Measurements from ENCODE around the gene SLC35B4.

The SLC35B4 gene

DNA sequence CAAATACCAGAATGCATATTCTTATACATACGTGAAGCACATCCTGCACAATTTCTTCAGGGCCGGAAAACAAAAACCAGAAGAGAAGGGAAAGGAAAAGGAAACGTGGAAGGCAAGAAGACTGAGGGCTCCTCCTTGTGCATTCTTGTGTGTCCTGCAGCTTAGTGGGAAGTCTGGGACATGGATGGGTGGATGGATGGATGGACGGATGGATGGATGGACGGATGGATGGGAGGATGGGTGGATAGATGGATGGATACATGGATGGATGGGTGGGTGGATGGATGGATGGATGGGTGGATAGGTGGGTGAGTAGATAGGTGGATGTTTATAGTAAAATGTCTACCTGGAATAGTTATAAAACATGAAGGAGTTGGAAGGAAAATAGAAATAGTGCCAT is 30.8 kb upstream of the SLC35B4 start:
- H3K9me3 Mint-ChIP-seq, result no peaks in the 10 kb centered on the region
- H3K4me1 Mint-ChIP-seq (ENCODE audit: low read depth), result peaks cover 6% of the 10 kb centered on the region
- no peak overlapping the region for H3K27ac Mint-ChIP-seq
- no peaks in the 10 kb centered on the region for H3K36me3 Mint-ChIP-seq (ENCODE audit: low read depth)
- peaks cover 50% of the 10 kb centered on the region for H3K27me3 Mint-ChIP-seq
- no peak overlapping the region for H3K4me3 Mint-ChIP-seq
- DNase-seq, result no peak

DNA sequence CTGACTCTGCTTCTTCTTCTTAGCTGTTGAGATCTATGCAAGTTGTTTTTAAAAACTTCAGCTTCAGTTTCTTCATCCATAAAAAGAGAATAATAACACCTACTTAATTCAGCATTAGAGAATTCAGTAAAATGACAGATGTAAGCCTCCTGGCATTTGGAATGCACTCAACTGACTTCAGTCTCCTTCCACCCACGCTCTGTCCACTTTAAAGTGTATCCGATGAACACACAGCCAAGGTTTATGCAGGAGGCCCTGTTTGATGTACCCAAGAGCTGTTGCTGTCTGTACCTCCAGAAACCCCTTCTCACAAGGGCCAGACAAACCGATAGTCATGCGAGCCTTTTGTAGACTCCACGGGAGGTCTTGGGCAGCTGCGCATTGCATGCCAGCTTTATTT is 27.1 kb upstream of the SLC35B4 start:
- no peak overlapping the region for H3K4me3 Mint-ChIP-seq
- DNase-seq, result no peak
- no peaks in the 10 kb centered on the region for H3K9me3 Mint-ChIP-seq
- H3K4me1 Mint-ChIP-seq (ENCODE audit: low read depth), result no peaks in the 10 kb centered on the region
- H3K27me3 Mint-ChIP-seq, result peaks cover 50% of the 10 kb centered on the region
- H3K27ac Mint-ChIP-seq, result no peak overlapping the region
- H3K36me3 Mint-ChIP-seq (ENCODE audit: low read depth), result no peaks in the 10 kb centered on the region

DNA sequence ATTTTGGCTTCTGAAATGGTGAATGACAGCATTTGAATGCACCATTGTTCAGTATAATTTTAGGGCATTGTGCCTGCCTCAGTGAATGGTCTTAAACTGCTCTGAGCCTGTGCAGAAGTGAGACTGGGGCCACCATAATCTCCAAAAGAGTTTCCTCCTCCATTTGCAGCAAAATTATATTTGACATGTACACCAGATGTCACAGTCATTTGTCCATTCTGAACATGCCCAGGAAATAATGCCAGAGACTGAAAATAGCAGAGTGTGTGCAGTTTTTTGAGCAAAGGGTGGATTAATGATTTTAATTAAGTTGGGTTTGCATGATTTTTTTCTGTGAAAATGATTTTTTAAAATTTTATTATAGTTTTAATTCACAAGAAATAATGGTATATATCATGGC is 26.4 kb upstream of the SLC35B4 start:
- H3K4me1 Mint-ChIP-seq (ENCODE audit: low read depth), result no peaks in the 10 kb centered on the region
- H3K27ac Mint-ChIP-seq, result no peak overlapping the region
- no peak for DNase-seq
- H3K4me3 Mint-ChIP-seq, result no peak overlapping the region
- no peaks in the 10 kb centered on the region for H3K36me3 Mint-ChIP-seq (ENCODE audit: low read depth)
- H3K9me3 Mint-ChIP-seq, result no peaks in the 10 kb centered on the region
- peaks cover 47% of the 10 kb centered on the region for H3K27me3 Mint-ChIP-seq

DNA sequence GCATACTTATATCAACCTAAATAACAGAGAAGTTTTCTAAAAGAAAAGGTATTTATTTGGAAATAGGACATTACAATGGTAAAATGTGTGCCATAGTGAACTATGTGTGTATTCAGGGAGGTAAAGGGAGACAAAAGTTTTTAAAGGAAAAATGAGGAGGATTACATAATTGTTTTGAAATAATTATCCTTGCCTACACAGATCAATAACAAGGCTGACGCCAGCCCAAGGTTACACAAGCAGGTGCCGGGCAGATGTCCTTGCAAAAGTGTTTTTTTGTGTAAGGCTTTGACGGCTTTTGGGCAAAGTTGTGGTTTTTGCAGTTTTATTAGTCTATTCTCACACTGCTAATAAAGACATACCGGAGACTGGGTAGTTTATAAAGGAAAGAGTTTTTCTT is 22.7 kb upstream of the SLC35B4 start:
- no peaks in the 10 kb centered on the region for H3K9me3 Mint-ChIP-seq
- no peak for DNase-seq
- no peak overlapping the region for H3K4me3 Mint-ChIP-seq

DNA sequence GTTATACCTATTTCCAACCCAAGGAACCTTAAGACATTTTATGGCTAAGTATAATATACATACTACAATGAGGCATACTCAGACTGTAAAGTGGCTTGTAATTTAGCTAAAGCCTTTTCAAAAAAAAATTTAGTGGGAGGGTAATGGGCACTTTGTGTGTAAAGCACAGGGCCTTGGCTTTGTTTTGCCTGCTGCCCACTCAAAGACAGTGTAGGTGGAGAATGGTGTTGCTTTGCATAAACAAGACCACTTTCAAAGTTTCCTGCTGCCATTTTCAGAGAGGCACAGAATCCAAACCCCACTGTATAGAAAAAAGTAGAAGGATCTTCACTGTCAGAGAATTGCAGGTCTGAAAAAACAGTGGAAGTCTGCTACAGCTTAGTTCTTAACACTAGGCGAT is 21.2 kb upstream of the SLC35B4 start:
- no peaks in the 10 kb centered on the region for H3K36me3 Mint-ChIP-seq (ENCODE audit: low read depth)
- no peak overlapping the region for H3K27ac Mint-ChIP-seq
- no peaks in the 10 kb centered on the region for H3K9me3 Mint-ChIP-seq
- DNase-seq, result no peak
- peaks cover 28% of the 10 kb centered on the region for H3K27me3 Mint-ChIP-seq
- no peak overlapping the region for H3K4me3 Mint-ChIP-seq
- no peaks in the 10 kb centered on the region for H3K4me1 Mint-ChIP-seq (ENCODE audit: low read depth)

More for the DNA sequence above, 22.7 kb upstream of the SLC35B4 start:
- Mint-ChIP-seq H3K27ac (no peak overlapping the region), H3K27me3 (peaks cover 28% of the 10 kb centered on the region), H3K4me1 (ENCODE audit: low read depth) (no peaks in the 10 kb centered on the region), H3K36me3 (ENCODE audit: low read depth) (no peaks in the 10 kb centered on the region)

DNA sequence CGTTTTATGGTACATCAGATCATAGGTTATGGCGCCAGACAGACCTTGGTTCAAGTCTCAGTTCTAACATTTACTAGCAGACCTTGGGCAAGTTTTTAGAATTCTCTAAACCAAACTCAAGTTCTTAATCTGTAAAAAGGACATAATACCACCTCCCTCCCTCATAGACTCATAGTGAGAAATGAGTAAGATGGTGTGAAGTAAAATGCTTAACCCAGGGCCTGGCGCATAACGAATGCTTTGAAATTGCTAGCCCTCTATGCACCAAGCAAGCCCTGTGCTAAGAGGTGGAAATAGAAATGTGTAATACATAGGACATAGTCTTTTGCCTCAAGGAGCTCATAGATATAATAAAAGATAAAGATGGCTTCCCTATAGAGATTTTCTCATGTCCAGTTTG is 17.7 kb upstream of the SLC35B4 start:
- Mint-ChIP-seq H3K9me3 (no peaks in the 10 kb centered on the region), H3K4me1 (ENCODE audit: low read depth) (no peaks in the 10 kb centered on the region), H3K27ac (no peak overlapping the region), H3K27me3 (peaks cover 27% of the 10 kb centered on the region), H3K36me3 (ENCODE audit: low read depth) (no peaks in the 10 kb centered on the region), H3K4me3 (no peak overlapping the region)
- no peak for DNase-seq

DNA sequence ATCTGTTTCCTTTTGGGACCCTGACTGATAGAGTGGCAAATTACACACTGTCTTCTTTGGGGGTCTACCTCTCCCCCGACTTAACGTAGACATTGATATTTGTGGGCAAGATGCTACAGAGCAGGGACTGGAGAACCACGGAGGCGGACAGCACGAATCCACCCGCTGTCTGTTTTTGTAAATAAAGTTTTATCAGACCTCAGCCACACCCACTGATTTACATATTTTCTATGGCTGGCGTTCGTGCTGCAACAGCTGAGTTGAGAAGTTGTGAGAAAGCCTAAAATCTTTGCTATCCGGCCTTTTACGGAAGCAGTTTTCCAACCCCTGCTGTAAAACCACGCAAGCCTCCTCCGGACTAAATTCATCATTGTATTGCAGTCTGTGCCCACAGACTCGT is 17.2 kb upstream of the SLC35B4 start:
- Mint-ChIP-seq H3K4me3 (no peak overlapping the region), H3K27ac (no peak overlapping the region), H3K36me3 (ENCODE audit: low read depth) (no peaks in the 10 kb centered on the region), H3K27me3 (peaks cover 27% of the 10 kb centered on the region), H3K4me1 (ENCODE audit: low read depth) (no peaks in the 10 kb centered on the region), H3K9me3 (no peaks in the 10 kb centered on the region)
- DNase-seq, result no peak

DNA sequence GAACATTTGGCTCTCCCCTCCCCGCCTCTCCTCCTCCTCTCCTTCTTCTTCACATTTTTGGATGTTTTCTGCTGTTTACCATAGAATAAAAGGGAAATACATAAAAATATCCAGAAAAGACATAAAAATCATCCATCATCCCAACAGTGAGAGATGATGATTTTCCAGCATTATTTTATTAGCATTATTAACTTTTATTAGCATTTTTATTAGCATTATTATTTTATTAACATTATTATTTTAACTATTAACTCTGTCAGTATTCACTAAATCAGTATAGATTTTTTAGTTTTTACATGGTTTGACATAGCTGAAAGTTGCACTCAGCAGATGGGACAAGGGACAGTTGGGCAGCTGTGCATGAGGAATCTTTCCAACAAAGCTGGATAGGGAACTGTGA is 16.2 kb upstream of the SLC35B4 start:
- Mint-ChIP-seq H3K4me1 (ENCODE audit: low read depth) (no peaks in the 10 kb centered on the region), H3K4me3 (no peak overlapping the region), H3K9me3 (no peaks in the 10 kb centered on the region), H3K27ac (no peak overlapping the region), H3K27me3 (peaks cover 27% of the 10 kb centered on the region), H3K36me3 (ENCODE audit: low read depth) (no peaks in the 10 kb centered on the region)
- no peak for DNase-seq

DNA sequence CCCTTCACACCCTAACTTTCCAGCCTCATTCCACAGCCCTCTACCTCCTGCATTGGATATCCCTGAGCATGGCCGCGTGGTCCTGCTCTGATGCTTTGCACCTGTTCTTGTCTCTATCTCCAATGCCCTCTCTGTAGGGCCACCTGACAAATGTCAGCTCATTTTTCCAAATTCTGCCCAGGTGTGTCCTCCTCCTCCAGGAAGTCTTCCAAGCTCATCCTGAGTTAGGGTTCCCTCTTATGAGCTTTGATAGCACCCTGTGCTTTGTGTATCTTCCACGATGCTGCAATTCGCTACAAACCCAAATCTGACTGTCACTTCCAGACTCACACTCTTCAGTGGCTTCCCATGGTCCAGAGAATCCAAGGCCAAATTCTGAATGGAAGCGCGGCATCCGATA is 14.7 kb upstream of the SLC35B4 start:
- H3K27me3 Mint-ChIP-seq, result peaks cover 29% of the 10 kb centered on the region
- H3K36me3 Mint-ChIP-seq (ENCODE audit: low read depth), result no peaks in the 10 kb centered on the region
- no peak overlapping the region for H3K27ac Mint-ChIP-seq
- H3K9me3 Mint-ChIP-seq, result no peaks in the 10 kb centered on the region
- no peak overlapping the region for H3K4me3 Mint-ChIP-seq
- no peaks in the 10 kb centered on the region for H3K4me1 Mint-ChIP-seq (ENCODE audit: low read depth)
- no peak for DNase-seq

DNA sequence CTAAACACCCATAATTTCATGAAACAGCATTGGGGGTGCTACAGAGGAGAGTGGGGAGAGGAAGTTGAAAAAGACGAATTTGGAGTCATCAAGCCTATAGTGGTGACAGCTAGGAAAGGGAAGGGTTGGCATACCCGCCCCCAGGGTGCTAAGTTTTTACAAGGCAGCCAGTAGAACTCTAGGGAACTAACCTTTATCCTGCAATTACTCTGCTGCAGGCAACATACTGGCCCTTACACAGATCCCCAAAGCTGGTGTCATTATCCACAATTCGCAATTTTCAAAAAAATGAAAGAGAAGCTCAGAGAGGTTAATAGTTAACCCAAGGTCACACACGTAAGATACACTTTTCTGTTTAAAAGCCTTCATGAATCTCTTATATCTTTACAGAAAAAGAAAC is 14.2 kb upstream of the SLC35B4 start:
- no peaks in the 10 kb centered on the region for H3K9me3 Mint-ChIP-seq
- peaks cover 29% of the 10 kb centered on the region for H3K27me3 Mint-ChIP-seq
- no peak for DNase-seq
- no peak overlapping the region for H3K4me3 Mint-ChIP-seq
- H3K27ac Mint-ChIP-seq, result no peak overlapping the region
- H3K36me3 Mint-ChIP-seq (ENCODE audit: low read depth), result no peaks in the 10 kb centered on the region
- H3K4me1 Mint-ChIP-seq (ENCODE audit: low read depth), result no peaks in the 10 kb centered on the region

DNA sequence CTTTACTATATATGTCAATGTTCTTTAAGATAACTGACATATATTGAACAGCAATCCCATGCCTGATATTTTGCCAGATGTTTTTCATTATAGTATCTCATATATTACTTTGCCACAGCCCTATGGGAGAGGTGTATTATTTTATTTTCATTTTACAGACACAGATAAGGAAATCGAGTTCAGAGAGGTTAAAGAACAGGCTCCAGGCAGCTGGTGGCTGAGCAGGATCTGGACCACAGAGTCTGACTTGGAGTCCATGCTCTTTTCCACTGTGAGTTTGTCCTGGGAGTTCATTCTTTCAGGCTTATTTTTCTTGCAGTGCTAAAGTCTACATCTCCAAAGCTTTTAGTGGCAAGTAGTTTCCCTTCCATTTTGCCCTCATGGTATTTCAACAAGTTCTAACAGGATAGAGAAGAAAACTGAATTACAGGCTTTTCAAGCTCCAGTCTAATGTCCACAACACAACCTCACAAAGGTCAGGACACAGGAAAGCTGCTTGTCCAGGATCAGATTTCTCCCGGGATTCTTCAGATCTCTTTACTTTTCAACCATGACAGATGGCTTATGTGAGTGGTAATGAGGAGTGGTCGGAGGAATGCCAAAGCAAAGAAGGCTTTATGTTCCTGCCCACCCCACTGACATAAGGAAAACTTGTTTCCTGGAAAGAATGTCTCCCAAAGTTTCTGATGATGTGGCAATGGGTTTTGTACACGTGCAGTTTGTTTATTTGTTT is 13.1 kb upstream of the SLC35B4 start:
- Mint-ChIP-seq H3K9me3 (no peaks in the 10 kb centered on the region), H3K27ac (no peak overlapping the region), H3K4me3 (no peak overlapping the region), H3K36me3 (ENCODE audit: low read depth) (no peaks in the 10 kb centered on the region), H3K4me1 (ENCODE audit: low read depth) (no peaks in the 10 kb centered on the region), H3K27me3 (peaks cover 22% of the 10 kb centered on the region)
- no peak for DNase-seq

DNA sequence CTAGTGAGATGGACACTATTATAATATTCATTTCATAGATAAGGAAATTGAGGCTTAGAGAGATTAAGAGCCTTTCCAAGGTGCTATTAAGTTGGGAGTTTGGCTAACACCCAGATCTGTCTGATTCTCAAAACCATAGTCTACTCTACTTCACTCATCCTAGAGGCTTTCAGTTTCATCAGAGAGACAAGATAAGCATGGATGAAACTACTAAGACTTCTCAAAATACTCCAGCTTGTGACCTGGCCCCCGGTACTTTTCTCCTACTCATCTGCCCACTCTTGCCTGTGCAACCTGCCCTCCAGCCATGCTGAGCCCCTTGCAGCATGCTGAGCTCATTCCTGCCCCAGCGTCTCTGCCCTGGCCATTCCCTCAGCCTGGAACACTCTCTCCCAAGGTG is 12.2 kb upstream of the SLC35B4 start:
- Mint-ChIP-seq H3K4me3 (no peak overlapping the region), H3K36me3 (ENCODE audit: low read depth) (no peaks in the 10 kb centered on the region)

DNA sequence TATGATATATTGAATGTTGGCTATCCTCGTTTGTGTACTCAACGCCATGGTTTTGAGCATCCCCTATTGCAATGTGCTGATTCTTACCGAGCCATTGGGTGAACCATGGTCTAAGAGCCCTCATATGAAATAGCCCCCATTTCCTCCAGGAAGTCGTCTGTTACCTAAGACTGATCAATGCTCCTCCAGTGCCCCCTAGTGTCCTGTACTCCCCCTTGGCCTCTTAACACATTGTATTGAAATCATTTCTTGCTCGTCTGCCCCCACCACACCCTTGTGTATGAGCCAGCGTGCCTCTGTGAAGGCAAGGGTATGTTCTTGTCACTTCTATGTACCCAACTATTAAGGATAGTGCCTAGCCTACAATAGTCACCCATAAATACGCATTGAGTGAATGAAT is 11.2 kb upstream of the SLC35B4 start:
- no peaks in the 10 kb centered on the region for H3K9me3 Mint-ChIP-seq
- no peak overlapping the region for H3K27ac Mint-ChIP-seq
- H3K4me3 Mint-ChIP-seq, result no peak overlapping the region
- H3K27me3 Mint-ChIP-seq, result peaks cover 14% of the 10 kb centered on the region
- no peaks in the 10 kb centered on the region for H3K36me3 Mint-ChIP-seq (ENCODE audit: low read depth)
- DNase-seq, result peak; percentile 44
- no peaks in the 10 kb centered on the region for H3K4me1 Mint-ChIP-seq (ENCODE audit: low read depth)

More for the DNA sequence above, 12.2 kb upstream of the SLC35B4 start:
- Mint-ChIP-seq H3K27ac (no peak overlapping the region), H3K27me3 (peaks cover 21% of the 10 kb centered on the region), H3K4me1 (ENCODE audit: low read depth) (no peaks in the 10 kb centered on the region), H3K9me3 (no peaks in the 10 kb centered on the region)
- DNase-seq, result no peak

DNA sequence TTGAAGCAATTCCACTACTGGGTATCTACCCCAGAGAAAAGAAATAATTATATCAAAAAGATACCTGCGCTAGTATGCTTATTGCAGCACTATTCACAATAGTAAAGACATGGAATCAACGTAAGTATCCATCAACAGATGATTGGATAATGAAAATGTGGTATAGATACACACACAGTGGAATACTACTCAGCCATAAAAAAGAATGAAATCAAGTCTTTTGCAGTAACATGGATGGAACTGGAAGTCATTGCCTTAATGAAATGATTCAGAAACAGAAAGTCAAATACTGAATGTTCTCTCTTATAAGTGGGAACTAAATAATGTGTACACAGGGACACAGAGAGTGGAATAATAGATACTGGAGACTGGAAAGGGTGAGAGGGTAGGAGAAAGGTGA is 7.4 kb upstream of the SLC35B4 start:
- Mint-ChIP-seq H3K4me1 (ENCODE audit: low read depth) (no peaks in the 10 kb centered on the region), H3K27me3 (peaks cover 3% of the 10 kb centered on the region), H3K27ac (no peak overlapping the region), H3K4me3 (no peak overlapping the region), H3K9me3 (no peaks in the 10 kb centered on the region), H3K36me3 (ENCODE audit: low read depth) (no peaks in the 10 kb centered on the region)
- no peak for DNase-seq

DNA sequence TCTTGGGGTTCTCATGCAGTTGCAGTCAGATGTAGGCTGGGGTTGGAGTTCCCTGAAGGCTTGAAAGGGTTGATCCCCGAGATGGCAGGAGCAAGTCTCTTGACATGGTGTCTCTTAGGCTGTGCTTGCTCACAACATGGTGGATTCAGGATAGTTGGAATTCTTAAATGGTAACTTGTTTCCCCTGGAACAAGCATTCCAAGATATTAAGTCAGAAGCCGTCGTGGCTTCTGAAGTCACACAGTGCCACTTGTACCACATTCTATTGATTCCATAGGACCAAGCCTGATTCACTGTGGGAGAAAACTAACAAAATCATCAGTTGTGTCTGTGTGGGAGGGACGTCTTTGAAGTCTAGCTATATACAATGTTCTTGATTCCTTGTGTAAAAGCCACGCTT is 3.5 kb upstream of the SLC35B4 start:
- no peak for DNase-seq
- no peak overlapping the region for H3K27ac Mint-ChIP-seq
- H3K27me3 Mint-ChIP-seq, result no peaks in the 10 kb centered on the region
- H3K9me3 Mint-ChIP-seq, result no peaks in the 10 kb centered on the region
- peaks cover 12% of the 10 kb centered on the region for H3K36me3 Mint-ChIP-seq (ENCODE audit: low read depth)
- H3K4me3 Mint-ChIP-seq, result no peak overlapping the region
- peaks cover 15% of the 10 kb centered on the region for H3K4me1 Mint-ChIP-seq (ENCODE audit: low read depth)

DNA sequence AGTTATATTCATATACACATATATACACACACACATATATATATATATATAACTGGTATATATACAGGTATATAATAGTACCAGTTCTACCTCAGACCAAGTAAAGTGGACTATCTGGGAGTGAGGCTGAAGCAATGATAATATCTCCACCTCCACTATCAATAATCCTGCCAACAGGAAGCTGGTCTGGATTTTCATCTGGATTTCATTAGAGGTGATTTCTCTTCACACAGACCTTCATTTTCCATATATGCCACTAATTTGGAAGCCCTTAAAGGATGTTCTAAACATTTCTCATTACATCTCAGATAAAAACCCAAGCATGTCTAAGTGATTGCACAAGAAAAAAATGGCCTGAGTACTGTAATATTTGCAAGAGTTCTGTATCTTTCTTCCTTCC is 1.7 kb upstream of the SLC35B4 start:
- no peak overlapping the region for H3K4me3 Mint-ChIP-seq
- H3K27ac Mint-ChIP-seq, result no peak overlapping the region
- peaks cover 20% of the 10 kb centered on the region for H3K4me1 Mint-ChIP-seq (ENCODE audit: low read depth)
- no peaks in the 10 kb centered on the region for H3K27me3 Mint-ChIP-seq
- peaks cover 17% of the 10 kb centered on the region for H3K36me3 Mint-ChIP-seq (ENCODE audit: low read depth)
- DNase-seq, result no peak
- H3K9me3 Mint-ChIP-seq, result no peaks in the 10 kb centered on the region

Measured in activated T-cell treated with anti-CD3 and anti-CD28 coated beads, Interleukin-2, amount 50 U/mL, for 24 hours (primary cell).